SU-DHL-6 (cell line): ENCODE measurements around the gene CHKA.

Source experiments
- EZH2phosphoT487 ChIP-seq: fragments of 200-600 bp; sonication (generic), shearing (Covaris generic); conservative IDR thresholded peaks from 2 replicates; pipeline ENCODE4 v1.6.1; 2018; ENCODE audit warnings: mild to moderate bottlenecking, antibody characterized with exemption, low read length, moderate library complexity, mixed read lengths
- TF ChIP-seq, protein P1 (sequence below): fragments of 200-600 bp; sonication (generic); IDR thresholded peaks from one replicate; pipeline ENCODE4 v1.5.1; 2017; ENCODE audit warnings: antibody characterized with exemption, mild to moderate bottlenecking, low read length, moderate library complexity; ENCODE audit not compliant: insufficient read depth, poor library complexity, severe bottlenecking

GRCh38 chr11:68093565-68093964 lies 27.6 kb downstream of the CHKA start:
- TF ChIP-seq, protein P1, sequence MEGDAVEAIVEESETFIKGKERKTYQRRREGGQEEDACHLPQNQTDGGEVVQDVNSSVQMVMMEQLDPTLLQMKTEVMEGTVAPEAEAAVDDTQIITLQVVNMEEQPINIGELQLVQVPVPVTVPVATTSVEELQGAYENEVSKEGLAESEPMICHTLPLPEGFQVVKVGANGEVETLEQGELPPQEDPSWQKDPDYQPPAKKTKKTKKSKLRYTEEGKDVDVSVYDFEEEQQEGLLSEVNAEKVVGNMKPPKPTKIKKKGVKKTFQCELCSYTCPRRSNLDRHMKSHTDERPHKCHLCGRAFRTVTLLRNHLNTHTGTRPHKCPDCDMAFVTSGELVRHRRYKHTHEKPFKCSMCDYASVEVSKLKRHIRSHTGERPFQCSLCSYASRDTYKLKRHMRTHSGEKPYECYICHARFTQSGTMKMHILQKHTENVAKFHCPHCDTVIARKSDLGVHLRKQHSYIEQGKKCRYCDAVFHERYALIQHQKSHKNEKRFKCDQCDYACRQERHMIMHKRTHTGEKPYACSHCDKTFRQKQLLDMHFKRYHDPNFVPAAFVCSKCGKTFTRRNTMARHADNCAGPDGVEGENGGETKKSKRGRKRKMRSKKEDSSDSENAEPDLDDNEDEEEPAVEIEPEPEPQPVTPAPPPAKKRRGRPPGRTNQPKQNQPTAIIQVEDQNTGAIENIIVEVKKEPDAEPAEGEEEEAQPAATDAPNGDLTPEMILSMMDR = no peak
- no peak for TF ChIP-seq EZH2phosphoT487
